Measurements from ENCODE around the gene SPHK1.

DNA sequence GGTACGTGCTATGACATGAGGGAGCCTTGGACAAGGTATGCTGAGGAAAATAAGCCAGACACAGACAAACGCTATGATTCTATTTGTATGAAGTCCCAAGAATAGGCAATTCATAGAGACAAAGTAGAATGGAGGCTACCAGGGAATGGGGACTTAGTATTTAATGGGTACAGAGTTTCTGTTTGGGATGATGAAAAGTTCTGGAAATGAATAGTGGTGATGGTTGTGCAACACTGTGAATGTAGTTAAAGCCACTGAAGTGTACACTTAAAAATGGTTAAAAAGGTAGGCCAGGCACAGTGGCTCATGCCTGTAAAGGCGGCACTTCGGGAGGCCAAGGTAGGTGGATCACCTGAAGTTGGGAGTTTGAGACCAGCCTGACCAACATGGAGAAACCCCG lies 33.9 kb upstream of the SPHK1 start:
- TF ChIP-seq CTCF (IDR thresholded peaks at IDR 0.05) (no peak), POLR2A (IDR thresholded peaks at IDR 0.05) (no peak)

Data from lower leg skin (tissue), 3 donors.